Measurements from ENCODE around the gene CCP110. TPM values are rescaled to one million over a fixed set of nuclear protein-coding genes. Genes with fewer than 3 reads are reported as not detected.

CCP110 gene
- total RNA-seq, 1 experiment from 2014 or later, result 31.8 TPM

GRCh38 chr16:19482291-19482690 lies 41.5 kb upstream of the CCP110 start:
- Histone ChIP-seq H3K9me3 (ENCODE audit: control insufficient read depth, insufficient read depth, low read depth, low read length) (no peaks in the 10 kb centered on the region), H3K27me3 (ENCODE audit: control insufficient read depth, insufficient read depth, low read length) (no peaks in the 10 kb centered on the region), H3K4me3 (ENCODE audit: low read depth in 2 of 2, low read length in 2 of 2) (no peak overlapping the region), H3K27ac (ENCODE audit: low read length) (no peak overlapping the region), H3K36me3 (ENCODE audit: control insufficient read depth, insufficient read depth, low read length) (no peaks in the 10 kb centered on the region), H3K4me1 (ENCODE audit: control insufficient read depth, insufficient read depth, low read length) (no peaks in the 10 kb centered on the region)
- DNase-seq (ENCODE audit: low read depth, low spot score), result no peak
- POLR2A ChIA-PET, result no interaction called here
- intact Hi-C loops (cut with micrococcal nuclease; ENCODE audit: unreplicated experiment) (no loop called here), in situ Hi-C loops (cut with HindIII; ENCODE audit: low pct_unique_long_range_greater_than_20kb, low sequenced_read_pairs) (no loop called here)
- no peak for ATAC-seq
- no peak for TF ChIP-seq CTCF (IDR thresholded peaks at IDR 0.05)
- TF ChIP-seq SIN3A (IDR thresholded peaks at IDR 0.05; ENCODE audit: borderline replicate concordance, insufficient read depth, low read depth, low read length), result no peak
- TF ChIP-seq TCF7L2 (IDR thresholded peaks at IDR 0.05; ENCODE audit: low read depth, low read length), result no peak
- TF ChIP-seq REST (IDR thresholded peaks at IDR 0.05; ENCODE audit: insufficient read depth in 1 of 2, low read depth in 2 of 2, low read length in 1 of 2), result no peak
- TF ChIP-seq POLR2AphosphoS5 (IDR thresholded peaks at IDR 0.05; ENCODE audit: low read depth, low read length), result no peak
- no TSS peak for BruUV-seq (replicated peaks)
- CTCF ChIA-PET, result no interaction called here

GRCh38 chr16:19484096-19484495 lies 39.6 kb upstream of the CCP110 start:
- intact Hi-C loops (cut with micrococcal nuclease; ENCODE audit: unreplicated experiment), result no loop called here
- Histone ChIP-seq H3K4me3 (ENCODE audit: low read depth in 2 of 2, low read length in 2 of 2) (no peak overlapping the region), H3K27me3 (ENCODE audit: control insufficient read depth, insufficient read depth, low read length) (no peaks in the 10 kb centered on the region), H3K4me1 (ENCODE audit: control insufficient read depth, insufficient read depth, low read length) (no peaks in the 10 kb centered on the region), H3K36me3 (ENCODE audit: control insufficient read depth, insufficient read depth, low read length) (no peaks in the 10 kb centered on the region), H3K9me3 (ENCODE audit: control insufficient read depth, insufficient read depth, low read depth, low read length) (no peaks in the 10 kb centered on the region), H3K27ac (ENCODE audit: low read length) (no peak overlapping the region)
- CTCF ChIA-PET, result interaction anchor here (0.7 kb wide), 1 partner anchor 12 kb away, joined by 8 read pairs; no protein-coding TSS in a partner anchor
- ATAC-seq, result no peak
- no peak for DNase-seq (ENCODE audit: low read depth, low spot score)
- in situ Hi-C loops (cut with HindIII; ENCODE audit: low pct_unique_long_range_greater_than_20kb, low sequenced_read_pairs), result no loop called here
- POLR2A ChIA-PET, result no interaction called here
- no peak for TF ChIP-seq TCF7L2 (IDR thresholded peaks at IDR 0.05; ENCODE audit: low read depth, low read length)
- TF ChIP-seq CTCF (IDR thresholded peaks at IDR 0.05), result no peak
- no peak for TF ChIP-seq POLR2AphosphoS5 (IDR thresholded peaks at IDR 0.05; ENCODE audit: low read depth, low read length)
- no peak for TF ChIP-seq REST (IDR thresholded peaks at IDR 0.05; ENCODE audit: insufficient read depth in 1 of 2, low read depth in 2 of 2, low read length in 1 of 2)
- TF ChIP-seq SIN3A (IDR thresholded peaks at IDR 0.05; ENCODE audit: borderline replicate concordance, insufficient read depth, low read depth, low read length), result no peak
- BruUV-seq (replicated peaks), result no TSS peak
